ENCODE results near the gene PTPRN. TPM values are rescaled to one million over a fixed set of nuclear protein-coding genes. Genes with fewer than 3 reads are reported as not detected.

The PTPRN gene
- total RNA-seq, result 1 to 10 TPM in 1 of 2 donors, under 1 TPM in 1; 0.09 to 6.6 TPM

DNA sequence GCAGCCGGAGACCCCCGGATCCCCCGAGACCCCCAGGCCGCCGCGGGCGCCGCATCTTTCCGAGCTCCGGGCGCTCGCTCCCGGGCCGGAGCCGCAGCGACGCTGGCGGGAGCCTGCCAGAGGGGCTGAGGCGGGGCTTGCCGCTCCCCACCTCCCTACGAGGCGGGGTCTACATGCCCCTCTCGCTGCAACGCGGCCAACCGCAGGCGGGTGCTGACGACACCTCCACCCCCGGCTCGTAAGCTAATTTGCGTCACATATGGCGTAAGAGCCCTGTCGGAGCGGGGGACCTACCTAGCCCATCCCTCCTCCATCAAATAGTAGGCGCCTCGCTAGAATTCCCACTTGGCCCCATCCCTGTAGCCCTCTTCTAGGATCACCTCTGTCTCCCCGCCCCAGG lies at the start of gene PTPRN:
TSS of gene PTPRN (minus strand) at position 124 of the 400 bp plus-strand sequence. CDS start at position 55, 69 bp downstream.
- Histone ChIP-seq H3K4me1 (replicated peaks) (no peaks in the 10 kb centered on the region), H3K36me3 (no peaks in the 10 kb centered on the region), H3K27me3 (replicated peaks; ENCODE audit: insufficient read depth) (peaks cover 7% of the 10 kb centered on the region), H3K9me3 (no peaks in the 10 kb centered on the region), H3K4me3 (no peak within 1 kb of the TSS), H3K27ac (no peak within 1 kb of the TSS)
- TF ChIP-seq POLR2A (IDR thresholded peaks at IDR 0.05), result no peak
- no peak for TF ChIP-seq POLR2AphosphoS5 (IDR thresholded peaks at IDR 0.05)
- TF ChIP-seq, protein P1, sequence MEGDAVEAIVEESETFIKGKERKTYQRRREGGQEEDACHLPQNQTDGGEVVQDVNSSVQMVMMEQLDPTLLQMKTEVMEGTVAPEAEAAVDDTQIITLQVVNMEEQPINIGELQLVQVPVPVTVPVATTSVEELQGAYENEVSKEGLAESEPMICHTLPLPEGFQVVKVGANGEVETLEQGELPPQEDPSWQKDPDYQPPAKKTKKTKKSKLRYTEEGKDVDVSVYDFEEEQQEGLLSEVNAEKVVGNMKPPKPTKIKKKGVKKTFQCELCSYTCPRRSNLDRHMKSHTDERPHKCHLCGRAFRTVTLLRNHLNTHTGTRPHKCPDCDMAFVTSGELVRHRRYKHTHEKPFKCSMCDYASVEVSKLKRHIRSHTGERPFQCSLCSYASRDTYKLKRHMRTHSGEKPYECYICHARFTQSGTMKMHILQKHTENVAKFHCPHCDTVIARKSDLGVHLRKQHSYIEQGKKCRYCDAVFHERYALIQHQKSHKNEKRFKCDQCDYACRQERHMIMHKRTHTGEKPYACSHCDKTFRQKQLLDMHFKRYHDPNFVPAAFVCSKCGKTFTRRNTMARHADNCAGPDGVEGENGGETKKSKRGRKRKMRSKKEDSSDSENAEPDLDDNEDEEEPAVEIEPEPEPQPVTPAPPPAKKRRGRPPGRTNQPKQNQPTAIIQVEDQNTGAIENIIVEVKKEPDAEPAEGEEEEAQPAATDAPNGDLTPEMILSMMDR (IDR thresholded peaks at IDR 0.05), result no peak
- DNase-seq (ENCODE audit: low spot score), result no peak
- intact Hi-C loops (cut with DNase I), result no loop called here
- 1% methylated on average over 21 of the region's 37 CpGs for WGBS

DNA sequence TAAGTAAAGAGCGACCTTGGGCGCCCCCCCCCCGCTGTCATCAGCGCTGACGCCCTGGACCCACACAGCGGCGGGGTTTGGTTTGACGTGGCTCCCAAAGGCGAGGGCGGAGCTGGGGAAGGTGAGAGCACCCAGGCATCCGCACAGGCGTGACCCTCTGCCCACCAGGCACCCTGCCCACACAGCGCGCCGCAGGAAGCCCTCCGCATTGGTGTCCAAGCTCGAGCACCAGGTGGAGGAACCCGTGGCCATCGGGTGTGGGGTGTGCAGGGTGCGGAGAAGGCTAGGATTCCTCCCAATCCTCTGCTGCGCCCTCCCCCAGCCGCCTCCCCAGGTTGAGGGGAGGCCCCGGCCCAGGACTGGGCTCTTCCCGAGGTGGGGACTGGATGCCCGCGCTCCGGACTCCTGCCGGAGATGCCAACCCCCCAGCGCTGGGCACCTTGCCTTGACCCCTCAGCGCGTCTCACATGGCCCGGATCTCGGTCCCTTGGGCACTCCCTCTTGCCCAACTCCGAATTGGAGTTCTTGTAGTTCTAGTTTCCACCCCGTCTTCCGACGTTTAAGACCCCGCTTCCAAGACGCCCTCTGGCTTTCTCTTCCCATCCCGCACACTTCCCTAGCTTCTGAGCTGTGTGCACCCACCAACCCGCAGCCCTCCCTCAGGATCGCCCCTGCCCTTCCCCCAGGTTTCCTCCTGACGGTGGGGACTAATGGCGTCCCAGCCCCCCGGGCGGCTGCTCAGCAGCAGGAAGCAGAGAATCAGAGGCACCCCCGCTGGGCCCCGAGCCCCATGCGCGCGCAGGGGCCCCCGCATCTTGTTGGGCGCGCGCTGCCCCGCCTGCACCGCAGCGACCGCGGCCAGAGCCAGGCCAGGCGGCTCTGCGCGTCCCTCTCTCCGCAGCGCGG lies 49.2 kb upstream of the PTPRN start:
- Histone ChIP-seq H3K4me1 (replicated peaks) (no peaks in the 10 kb centered on the region), H3K27me3 (replicated peaks; ENCODE audit: insufficient read depth) (peaks cover 11% of the 10 kb centered on the region), H3K36me3 (no peaks in the 10 kb centered on the region), H3K27ac (no peak overlapping the region), H3K9me3 (no peaks in the 10 kb centered on the region), H3K4me3 (no peak overlapping the region)
- TF ChIP-seq POLR2A (IDR thresholded peaks at IDR 0.05) (no peak), POLR2AphosphoS5 (IDR thresholded peaks at IDR 0.05) (no peak)
- TF ChIP-seq, protein P1 (IDR thresholded peaks at IDR 0.05), result no peak
- no peak for DNase-seq (ENCODE audit: low spot score)
- 3% methylated on average over 57 of the region's 66 CpGs for WGBS
- intact Hi-C loops (cut with DNase I), result no loop called here

DNA sequence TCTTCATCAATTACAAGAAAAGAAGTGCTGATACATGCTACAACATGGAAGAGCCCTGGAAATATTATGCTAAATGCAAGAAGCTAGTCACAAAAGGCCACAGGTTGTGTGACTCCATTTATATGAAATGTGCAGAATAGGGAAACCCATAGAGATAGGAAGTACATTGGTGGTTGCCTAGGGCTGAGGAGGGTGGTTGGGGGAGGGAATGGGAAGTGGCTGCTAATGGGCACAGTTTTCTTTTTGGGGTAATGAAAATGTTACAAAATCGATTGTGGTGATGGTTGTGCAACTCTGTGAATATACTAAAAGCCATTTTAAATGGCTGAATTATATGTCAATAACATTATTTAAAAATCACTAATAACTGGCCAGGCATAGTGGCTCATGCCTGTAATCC lies 47.6 kb upstream of the PTPRN start:
- H3K27me3 ChIP-seq (replicated peaks; ENCODE audit: insufficient read depth), result peaks cover 11% of the 10 kb centered on the region
- 88% methylated on average over 1 of the region's 1 CpG for whole genome bisulfite sequencing
- H3K9me3 ChIP-seq, result no peaks in the 10 kb centered on the region
- no peak overlapping the region for H3K4me3 ChIP-seq
- no peaks in the 10 kb centered on the region for H3K36me3 ChIP-seq
- H3K4me1 ChIP-seq (replicated peaks), result no peaks in the 10 kb centered on the region
- H3K27ac ChIP-seq, result no peak overlapping the region
- intact Hi-C loops (cut with DNase I), result no loop called here
- no peak for DNase-seq (ENCODE audit: low spot score)
- TF ChIP-seq POLR2A (IDR thresholded peaks at IDR 0.05) (no peak), POLR2AphosphoS5 (IDR thresholded peaks at IDR 0.05) (no peak)
- TF ChIP-seq, protein P1 (IDR thresholded peaks at IDR 0.05), result no peak

DNA sequence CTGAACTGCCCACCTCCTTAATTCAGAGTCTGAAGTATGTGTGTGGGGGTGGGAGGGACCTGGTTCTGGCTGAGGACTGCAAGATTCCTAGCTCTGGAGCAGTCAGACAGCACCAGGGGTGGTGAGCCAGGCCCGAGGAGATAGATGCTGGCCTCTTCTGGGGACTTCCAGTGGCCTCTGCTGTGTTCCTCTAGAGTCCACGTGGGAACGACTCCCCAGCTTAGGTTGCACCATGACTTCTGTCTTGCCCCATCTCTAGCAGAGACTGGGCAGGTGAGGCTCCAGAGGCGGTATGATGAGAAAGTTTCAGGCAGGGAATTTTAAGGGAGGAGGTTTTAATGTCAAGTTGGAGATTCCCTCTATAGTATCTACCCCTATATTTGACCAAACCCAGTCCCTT lies 45.4 kb upstream of the PTPRN start:
- no peaks in the 10 kb centered on the region for H3K36me3 ChIP-seq
- no peak overlapping the region for H3K27ac ChIP-seq
- no peaks in the 10 kb centered on the region for H3K9me3 ChIP-seq
- 65% methylated on average over 4 of the region's 4 CpGs for WGBS
- no peak overlapping the region for H3K4me3 ChIP-seq
- TF ChIP-seq, protein P1 (IDR thresholded peaks at IDR 0.05), result no peak
- TF ChIP-seq POLR2A (IDR thresholded peaks at IDR 0.05) (no peak), POLR2AphosphoS5 (IDR thresholded peaks at IDR 0.05) (no peak)
- no peaks in the 10 kb centered on the region for H3K4me1 ChIP-seq (replicated peaks)
- intact Hi-C loops (cut with DNase I), result no loop called here
- H3K27me3 ChIP-seq (replicated peaks; ENCODE audit: insufficient read depth), result peaks cover 11% of the 10 kb centered on the region
- no peak for DNase-seq (ENCODE audit: low spot score)

DNA sequence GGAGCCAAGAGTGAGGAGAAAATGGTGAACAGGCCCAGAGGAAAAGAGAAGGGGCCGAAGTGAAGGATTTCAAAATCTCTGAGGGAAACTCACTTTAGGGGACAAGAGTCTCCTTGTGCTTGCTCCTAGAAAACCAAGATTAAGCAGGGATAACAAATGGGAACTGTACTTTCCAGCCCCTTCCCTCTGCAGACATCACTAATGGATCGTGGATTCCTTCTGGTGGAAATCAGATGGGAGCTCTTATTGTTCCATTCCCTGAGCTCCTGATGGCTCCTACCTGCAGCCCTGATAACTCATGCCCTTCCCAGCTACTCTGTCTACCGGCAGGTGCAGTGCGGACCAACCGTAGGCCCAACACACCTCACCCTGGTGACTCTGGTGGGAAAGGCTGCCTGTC lies 43.9 kb upstream of the PTPRN start:
- WGBS, result 75% methylated on average over 5 of the region's 5 CpGs
- no peak overlapping the region for H3K4me3 ChIP-seq
- TF ChIP-seq POLR2A (IDR thresholded peaks at IDR 0.05) (no peak), POLR2AphosphoS5 (IDR thresholded peaks at IDR 0.05) (no peak)
- TF ChIP-seq, protein P1 (IDR thresholded peaks at IDR 0.05), result no peak
- no peaks in the 10 kb centered on the region for H3K4me1 ChIP-seq (replicated peaks)
- no peaks in the 10 kb centered on the region for H3K9me3 ChIP-seq
- peaks cover 1% of the 10 kb centered on the region for H3K27me3 ChIP-seq (replicated peaks; ENCODE audit: insufficient read depth)
- no peaks in the 10 kb centered on the region for H3K36me3 ChIP-seq
- intact Hi-C loops (cut with DNase I), result no loop called here
- H3K27ac ChIP-seq, result no peak overlapping the region
- DNase-seq (ENCODE audit: low spot score), result no peak

All from prostate gland (tissue), 2 donors.